ENCODE measurements around the gene PGLYRP4. TPM values are rescaled to one million over a fixed set of nuclear protein-coding genes. Genes with fewer than 3 reads are reported as not detected.
A peak's percentile ranks its signal among the peaks of the same experiment; 100 is the strongest.

The PGLYRP4 gene
- total RNA-seq, 6 experiments from 2014 or later, result not detected

DNA sequence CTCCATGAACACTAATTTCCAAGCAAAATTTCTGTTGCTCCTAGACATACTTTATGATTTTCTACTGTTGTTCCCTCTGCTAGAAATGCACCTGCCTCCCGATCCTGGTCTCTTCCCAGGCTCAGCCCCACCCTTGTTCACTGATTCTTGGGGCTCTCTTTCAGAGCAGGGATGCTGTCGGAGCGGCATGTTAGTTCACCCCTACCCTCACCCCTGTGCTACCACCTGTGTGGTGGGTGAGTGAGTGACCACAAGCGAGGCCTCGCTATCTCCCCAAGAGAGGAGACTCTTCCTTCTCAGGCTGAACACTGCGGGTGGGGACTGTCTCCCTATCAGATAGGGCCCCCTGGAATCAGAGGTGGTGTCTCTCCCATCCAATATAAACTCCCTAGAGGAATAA lies 47.1 kb upstream of the PGLYRP4 start:
- Mint-ChIP-seq H3K36me3 (ENCODE audit: low read depth) (no peaks in the 10 kb centered on the region), H3K27ac (no peak overlapping the region)

DNA sequence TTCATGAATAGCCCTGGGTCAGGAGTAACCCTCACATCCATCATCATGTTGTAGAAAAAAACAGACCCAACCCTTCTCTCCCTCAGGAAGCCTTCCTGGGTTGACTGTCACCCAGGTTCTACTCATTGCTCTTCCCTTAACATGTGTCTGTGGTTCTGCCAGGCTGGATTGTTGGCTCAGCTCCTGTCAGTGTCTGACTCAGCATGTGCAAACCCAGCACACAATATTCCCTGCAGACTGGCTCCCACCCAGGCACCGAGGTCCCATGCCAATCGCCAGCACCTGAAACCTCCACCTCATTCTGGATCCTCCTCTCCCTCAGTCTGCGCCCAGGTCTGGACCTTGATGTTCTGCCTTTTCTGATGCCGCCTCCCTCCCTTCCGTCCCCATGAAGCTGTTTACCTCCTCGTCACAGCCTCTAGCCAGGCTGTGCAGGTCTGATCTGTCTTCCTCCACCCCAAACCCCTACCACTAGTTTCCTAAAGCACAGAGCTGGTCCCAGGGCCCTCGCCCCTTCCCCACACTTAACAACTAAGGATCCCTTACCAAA lies 46.6 kb upstream of the PGLYRP4 start:
- TF ChIP-seq, protein P1, sequence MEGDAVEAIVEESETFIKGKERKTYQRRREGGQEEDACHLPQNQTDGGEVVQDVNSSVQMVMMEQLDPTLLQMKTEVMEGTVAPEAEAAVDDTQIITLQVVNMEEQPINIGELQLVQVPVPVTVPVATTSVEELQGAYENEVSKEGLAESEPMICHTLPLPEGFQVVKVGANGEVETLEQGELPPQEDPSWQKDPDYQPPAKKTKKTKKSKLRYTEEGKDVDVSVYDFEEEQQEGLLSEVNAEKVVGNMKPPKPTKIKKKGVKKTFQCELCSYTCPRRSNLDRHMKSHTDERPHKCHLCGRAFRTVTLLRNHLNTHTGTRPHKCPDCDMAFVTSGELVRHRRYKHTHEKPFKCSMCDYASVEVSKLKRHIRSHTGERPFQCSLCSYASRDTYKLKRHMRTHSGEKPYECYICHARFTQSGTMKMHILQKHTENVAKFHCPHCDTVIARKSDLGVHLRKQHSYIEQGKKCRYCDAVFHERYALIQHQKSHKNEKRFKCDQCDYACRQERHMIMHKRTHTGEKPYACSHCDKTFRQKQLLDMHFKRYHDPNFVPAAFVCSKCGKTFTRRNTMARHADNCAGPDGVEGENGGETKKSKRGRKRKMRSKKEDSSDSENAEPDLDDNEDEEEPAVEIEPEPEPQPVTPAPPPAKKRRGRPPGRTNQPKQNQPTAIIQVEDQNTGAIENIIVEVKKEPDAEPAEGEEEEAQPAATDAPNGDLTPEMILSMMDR (IDR thresholded peaks at IDR 0.05), result no peak
- Mint-ChIP-seq H3K4me1 (ENCODE audit: low read depth) (no peaks in the 10 kb centered on the region), H3K36me3 (ENCODE audit: low read depth) (no peaks in the 10 kb centered on the region), H3K27me3 (ENCODE audit: insufficient read depth) (peaks cover 37% of the 10 kb centered on the region), H3K27ac (no peak overlapping the region), H3K4me3 (no peak overlapping the region), H3K9me3 (no peaks in the 10 kb centered on the region)
- DNase-seq, result peak; percentile 3

More for the DNA sequence above, 47.1 kb upstream of the PGLYRP4 start:
- Mint-ChIP-seq H3K9me3 (no peaks in the 10 kb centered on the region), H3K27me3 (ENCODE audit: insufficient read depth) (peaks cover 42% of the 10 kb centered on the region), H3K4me3 (no peak overlapping the region), H3K4me1 (ENCODE audit: low read depth) (no peaks in the 10 kb centered on the region)
- TF ChIP-seq, protein P1 (IDR thresholded peaks at IDR 0.05), result no peak
- DNase-seq, result no peak

DNA sequence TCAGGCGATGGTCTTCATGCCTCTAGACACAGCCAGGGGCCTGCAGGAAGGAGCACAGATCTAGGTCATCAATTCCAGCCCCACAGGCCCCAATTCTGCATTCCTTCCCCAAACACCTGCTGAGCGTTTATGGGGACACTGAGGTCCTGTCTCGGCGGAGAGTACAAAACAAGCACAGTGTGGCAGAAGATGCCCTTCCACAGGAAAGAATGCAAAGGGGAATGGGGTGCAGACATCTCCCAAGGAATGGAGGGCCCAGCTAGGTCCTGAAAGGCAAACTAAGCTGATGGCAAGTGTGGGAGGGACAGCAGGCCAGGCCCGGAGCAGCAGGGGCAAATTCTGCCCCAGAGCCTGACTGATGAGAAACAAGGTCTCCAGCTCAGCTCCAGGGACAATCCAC lies 45.8 kb upstream of the PGLYRP4 start:
- TF ChIP-seq, protein P1 (IDR thresholded peaks at IDR 0.05), result no peak
- Mint-ChIP-seq H3K36me3 (ENCODE audit: low read depth) (no peaks in the 10 kb centered on the region), H3K4me3 (no peak overlapping the region), H3K4me1 (ENCODE audit: low read depth) (no peaks in the 10 kb centered on the region), H3K27me3 (ENCODE audit: insufficient read depth) (peaks cover 39% of the 10 kb centered on the region), H3K27ac (no peak overlapping the region), H3K9me3 (no peaks in the 10 kb centered on the region)
- DNase-seq, result no peak

DNA sequence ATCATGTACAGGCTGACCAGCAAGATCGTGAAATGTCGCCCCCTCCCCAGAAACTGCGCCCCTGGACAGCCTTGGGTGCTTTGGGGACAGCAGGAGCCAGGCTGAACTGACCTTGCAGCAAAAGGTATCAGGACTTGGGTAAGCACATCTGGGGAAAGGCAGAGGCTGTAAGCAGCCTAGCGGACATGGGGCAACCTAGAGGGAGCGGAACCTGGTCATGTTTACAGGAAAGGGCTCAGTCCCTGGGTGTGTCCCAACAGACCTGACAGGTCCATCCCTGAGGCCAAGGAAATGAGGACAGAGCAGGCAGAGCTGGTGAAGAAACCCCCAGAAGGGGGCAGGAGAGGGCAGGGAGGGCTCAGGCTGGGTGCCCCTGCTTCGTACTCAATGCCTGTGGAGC lies 45.3 kb upstream of the PGLYRP4 start:
- Mint-ChIP-seq H3K27ac (no peak overlapping the region), H3K9me3 (no peaks in the 10 kb centered on the region), H3K36me3 (ENCODE audit: low read depth) (no peaks in the 10 kb centered on the region), H3K4me3 (no peak overlapping the region), H3K27me3 (ENCODE audit: insufficient read depth) (peaks cover 37% of the 10 kb centered on the region), H3K4me1 (ENCODE audit: low read depth) (no peaks in the 10 kb centered on the region)
- TF ChIP-seq, protein P1 (IDR thresholded peaks at IDR 0.05), result no peak
- no peak for DNase-seq

DNA sequence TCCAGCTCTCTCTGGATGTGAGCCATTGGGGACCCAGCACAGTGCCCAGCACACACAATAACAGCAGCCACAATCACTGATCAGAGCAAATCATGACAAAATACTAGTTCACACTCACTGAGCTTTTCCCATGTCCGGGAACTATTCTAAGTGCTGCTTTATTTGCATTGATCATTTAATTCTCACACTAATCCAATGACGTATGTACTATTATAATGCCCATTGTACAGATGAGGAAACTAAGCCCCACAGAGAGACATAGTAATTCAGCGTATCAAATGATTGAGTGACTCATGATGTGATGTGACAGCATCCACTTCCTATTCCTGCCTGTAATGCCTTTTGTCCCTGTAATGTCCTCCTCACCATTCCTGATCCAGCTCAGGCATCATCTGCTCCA lies 44.2 kb upstream of the PGLYRP4 start:
- Mint-ChIP-seq H3K27me3 (ENCODE audit: insufficient read depth) (peaks cover 30% of the 10 kb centered on the region), H3K36me3 (ENCODE audit: low read depth) (no peaks in the 10 kb centered on the region), H3K27ac (no peak overlapping the region), H3K4me1 (ENCODE audit: low read depth) (no peaks in the 10 kb centered on the region), H3K9me3 (no peaks in the 10 kb centered on the region), H3K4me3 (no peak overlapping the region)
- DNase-seq, result no peak
- TF ChIP-seq, protein P1 (IDR thresholded peaks at IDR 0.05), result no peak

DNA sequence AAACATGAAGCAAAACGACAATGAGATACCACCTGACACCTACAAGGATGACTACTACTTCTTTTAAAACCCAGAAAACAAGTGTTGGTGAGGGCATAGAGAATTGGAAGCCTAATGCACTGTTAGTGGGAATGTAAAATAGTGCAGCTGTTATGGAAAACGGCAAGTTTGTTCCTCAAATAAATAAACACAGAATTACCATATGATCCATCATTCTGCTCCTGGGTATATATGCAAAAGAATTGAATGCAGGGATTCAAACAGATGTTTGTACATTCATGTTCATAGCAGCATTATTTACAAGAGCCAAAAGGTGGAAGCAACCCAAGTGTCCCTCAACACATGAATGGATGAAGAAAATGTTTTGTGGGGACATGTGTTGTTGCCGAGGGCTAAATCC lies 43.6 kb upstream of the PGLYRP4 start:
- TF ChIP-seq, protein P1 (IDR thresholded peaks at IDR 0.05), result no peak
- no peaks in the 10 kb centered on the region for H3K4me1 Mint-ChIP-seq (ENCODE audit: low read depth)
- H3K36me3 Mint-ChIP-seq (ENCODE audit: low read depth), result no peaks in the 10 kb centered on the region
- H3K9me3 Mint-ChIP-seq, result no peaks in the 10 kb centered on the region
- no peak overlapping the region for H3K4me3 Mint-ChIP-seq
- no peak for DNase-seq
- peaks cover 28% of the 10 kb centered on the region for H3K27me3 Mint-ChIP-seq (ENCODE audit: insufficient read depth)
- H3K27ac Mint-ChIP-seq, result no peak overlapping the region

Measured in HFFc6 (cell line).